HG02642 (cell line): ENCODE results near the gene NECTIN1.

Source experiments
- ATAC-seq: cut with Tn5 transposase; IDR thresholded peaks from one replicate; pipeline ENCODE4 v1.9.1; 2021; ENCODE audit warnings: mild to moderate bottlenecking; ENCODE audit not compliant: unreplicated experiment, poor library complexity

NECTIN1 gene

DNA sequence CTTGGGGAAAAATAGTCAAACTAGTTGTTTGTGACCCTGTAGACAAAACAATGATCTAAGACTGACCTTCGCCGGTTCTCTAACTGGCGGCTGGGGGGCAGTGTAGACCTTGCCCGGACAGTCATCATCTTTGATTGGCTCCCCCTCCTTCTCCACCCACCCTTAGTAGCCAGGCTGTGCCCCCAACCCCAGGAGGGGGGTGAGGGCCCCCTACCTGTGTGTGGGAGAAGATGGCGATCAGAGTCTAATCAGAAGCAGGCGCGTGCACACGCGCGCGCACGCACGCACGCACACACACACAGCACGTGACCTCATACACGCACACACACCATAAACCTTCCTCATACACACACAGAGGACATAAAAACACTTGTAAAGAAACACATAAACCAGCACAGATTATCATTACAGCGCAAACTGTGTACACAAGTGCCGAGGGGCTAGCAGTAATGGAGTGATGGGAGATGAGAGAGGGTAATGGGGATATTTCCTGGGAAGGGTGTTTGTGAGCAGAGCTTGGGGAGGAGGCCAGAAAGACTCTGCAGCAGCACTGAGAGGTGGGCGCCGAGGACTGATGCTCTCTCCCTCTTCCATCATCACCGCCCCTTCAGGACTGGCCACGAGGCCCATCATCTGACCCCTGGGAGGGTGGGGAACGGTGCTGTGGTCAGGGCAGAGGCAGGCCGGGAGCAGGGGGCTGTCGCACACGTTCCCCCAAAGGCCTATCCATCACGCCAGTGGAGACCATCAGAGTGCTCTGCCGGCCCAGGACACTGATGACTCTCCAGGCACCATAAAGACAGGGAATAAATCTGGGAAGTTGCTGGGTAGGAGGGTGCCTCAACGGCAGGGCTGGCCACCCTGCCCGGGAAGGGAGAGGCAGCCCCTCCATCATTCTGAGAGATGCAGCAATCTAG is 12.2 kb downstream of the NECTIN1 start:
- ATAC-seq = no peak

DNA sequence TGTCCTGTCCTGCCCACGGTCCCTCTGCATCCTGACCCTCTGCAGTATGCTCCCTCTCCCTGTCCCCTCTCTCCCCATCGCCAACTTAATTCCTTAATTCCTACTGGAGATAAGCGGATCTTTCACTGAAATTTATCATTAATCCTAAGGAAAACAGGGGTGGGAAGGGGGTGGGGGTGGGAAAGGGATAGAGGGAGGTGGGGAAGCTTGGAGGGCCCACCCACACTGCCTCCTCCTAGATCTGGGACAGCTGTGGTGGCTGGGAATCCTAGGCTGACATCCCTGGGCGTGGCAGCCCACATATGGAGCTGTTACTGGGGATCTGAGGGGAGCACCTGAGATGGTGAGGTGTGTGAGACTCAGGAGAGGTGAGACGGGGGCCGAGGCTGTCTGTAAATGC is 14.4 kb downstream of the NECTIN1 start:
- ATAC-seq = no peak

DNA sequence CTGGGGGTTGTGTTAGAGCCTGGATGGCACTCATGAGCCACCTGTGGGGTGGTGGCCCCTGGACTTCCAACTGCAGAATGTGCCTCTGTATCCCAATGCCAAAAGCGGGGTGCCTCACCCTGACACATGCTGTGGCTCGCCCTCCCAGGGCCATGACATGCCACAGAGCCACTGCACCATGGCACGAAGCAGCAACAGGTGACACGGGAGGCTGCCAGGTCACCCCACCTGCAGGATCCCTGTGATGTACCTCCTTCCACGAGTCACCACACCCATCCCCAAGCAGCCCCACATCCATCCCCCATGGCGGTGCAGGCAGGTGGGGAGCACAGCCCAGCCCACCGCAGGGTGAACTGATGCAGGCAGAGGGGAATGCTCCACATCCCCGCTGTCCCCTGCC is 14.8 kb downstream of the NECTIN1 start:
- ATAC-seq = no peak

DNA sequence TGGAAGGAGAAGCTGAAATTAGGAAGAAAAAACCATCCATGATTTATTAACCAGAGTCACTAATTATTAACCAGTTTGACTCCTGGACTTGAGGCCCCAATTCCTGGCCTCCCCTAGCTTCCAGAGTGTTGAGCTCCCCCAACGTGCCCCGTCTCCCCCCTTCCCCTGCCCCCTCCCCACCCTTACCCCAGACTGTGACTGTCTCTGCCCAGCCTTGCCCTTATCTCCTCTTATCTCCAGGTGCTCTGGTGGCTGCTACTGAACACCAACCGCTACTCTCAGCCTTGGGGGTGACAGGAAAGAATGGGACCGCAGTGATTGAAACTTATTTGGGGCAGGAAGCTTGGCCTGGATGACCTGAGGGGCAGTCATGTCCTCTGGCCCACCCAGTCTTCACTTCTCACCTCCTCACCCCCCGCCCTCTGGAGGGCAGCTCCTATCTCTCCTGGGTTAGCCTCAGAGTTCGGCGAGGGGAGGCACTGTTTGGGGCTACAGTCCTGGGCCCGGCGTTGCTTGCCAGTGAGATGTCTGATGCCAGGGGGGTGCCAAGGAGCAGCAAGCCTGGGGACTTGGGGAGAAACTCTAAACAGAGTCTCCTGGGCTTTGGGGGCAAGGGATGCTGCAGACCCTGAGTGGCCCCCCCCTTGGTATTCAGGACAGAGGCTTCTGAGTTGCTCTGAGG is 15.5 kb downstream of the NECTIN1 start:
- ATAC-seq = no peak

DNA sequence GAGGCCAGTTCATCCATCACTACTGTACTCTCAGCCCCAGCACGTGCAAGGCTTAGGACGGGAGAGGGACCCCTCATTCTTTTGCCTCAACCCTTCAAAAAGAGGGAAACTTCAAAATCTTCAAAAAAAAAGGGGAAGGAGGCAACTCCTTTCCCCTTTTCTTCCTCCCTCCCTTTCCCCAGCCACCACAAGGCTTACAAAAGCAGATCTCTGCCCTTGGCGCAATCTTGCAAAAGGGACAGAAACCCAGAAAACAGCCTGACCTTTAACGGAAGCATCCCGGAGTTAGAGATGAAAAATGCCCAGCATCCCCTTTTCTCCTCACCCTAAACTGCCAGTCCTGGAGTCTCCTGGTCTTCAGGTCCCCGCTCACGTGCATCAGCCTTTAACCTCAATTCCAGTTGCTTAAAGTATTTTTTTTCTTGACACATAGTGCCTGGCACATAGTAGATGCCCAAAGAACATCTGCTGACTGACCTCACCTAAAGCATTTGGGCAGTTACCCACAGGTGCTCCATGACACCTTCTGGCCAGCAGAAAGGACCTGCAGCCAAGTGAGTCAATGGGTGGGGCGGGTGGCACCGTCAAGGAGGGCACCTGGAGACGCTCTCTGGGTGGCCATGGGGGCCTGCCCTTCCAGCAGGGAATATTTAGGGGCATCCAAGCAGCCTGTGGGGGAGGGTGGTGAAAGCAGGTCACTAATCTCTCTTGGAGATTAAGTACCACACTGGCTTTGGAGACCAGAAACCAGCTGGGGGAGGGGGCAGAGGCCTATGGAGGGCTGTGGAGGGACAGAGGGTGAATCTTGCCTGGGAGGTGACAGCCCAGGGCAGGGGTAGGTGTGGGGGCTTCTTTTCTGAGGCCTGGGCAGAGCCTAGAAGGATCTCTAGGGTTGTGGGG is 16.3 kb downstream of the NECTIN1 start:
- ATAC-seq = no peak

DNA sequence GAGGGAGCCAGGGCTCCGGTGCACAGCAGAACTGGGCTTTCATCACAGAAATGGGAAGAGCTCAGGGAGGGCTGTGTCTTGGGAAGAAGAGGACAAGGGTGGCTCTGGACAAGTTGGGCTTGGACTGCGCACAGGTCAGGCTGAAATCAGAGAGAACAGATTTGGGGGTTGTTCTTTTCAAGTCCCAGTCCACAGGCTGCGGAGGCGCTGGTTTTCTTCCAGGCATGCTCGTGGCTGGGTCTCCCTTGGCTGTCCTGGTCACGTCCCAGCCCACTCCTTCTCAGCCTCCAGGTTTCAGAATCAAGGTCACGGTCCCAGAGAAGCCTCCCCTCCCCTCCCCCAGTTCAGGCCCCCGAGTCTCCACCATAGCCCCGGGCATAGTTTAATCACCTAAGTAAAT is 17.0 kb downstream of the NECTIN1 start:
- ATAC-seq = no peak

DNA sequence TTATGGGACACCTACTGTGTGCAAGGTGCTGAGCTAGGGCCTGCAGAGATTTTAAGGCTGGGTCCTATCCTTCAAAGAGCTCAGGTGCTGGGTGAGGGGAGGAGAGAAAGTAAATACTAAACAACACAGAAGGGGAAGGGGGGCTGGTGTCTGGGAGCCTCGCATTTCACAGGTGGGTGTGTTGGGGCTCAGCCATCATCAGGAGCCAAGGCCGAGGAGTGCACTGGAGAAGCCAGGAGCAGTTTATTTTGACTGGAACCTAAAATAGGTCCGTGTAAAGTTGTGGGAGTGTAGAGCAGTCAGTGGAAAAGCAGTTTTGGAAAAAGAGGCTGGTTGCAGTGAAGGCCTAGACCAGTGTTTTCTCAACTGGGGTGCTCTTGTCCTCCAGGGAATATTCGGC is 17.5 kb downstream of the NECTIN1 start:
- ATAC-seq = no peak

DNA sequence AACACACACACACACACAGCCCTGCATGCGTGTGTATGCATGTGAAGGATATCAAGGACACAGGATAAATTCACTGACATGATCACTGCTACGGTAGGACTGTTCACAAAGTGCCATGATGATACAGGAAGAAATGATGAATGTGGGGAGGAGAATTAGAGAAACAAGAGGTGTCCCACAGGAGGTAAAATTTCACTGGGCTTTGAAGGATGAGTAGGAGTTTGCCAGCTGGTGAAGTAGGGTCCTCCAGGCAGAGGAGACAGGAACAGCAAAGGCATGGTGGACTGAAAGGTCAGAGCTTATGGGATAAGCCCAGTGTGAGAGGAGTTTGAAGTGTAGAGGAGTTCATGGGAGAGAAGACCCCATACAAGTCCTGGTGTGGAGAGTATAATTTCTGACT is 18.6 kb downstream of the NECTIN1 start:
- no peak for ATAC-seq

DNA sequence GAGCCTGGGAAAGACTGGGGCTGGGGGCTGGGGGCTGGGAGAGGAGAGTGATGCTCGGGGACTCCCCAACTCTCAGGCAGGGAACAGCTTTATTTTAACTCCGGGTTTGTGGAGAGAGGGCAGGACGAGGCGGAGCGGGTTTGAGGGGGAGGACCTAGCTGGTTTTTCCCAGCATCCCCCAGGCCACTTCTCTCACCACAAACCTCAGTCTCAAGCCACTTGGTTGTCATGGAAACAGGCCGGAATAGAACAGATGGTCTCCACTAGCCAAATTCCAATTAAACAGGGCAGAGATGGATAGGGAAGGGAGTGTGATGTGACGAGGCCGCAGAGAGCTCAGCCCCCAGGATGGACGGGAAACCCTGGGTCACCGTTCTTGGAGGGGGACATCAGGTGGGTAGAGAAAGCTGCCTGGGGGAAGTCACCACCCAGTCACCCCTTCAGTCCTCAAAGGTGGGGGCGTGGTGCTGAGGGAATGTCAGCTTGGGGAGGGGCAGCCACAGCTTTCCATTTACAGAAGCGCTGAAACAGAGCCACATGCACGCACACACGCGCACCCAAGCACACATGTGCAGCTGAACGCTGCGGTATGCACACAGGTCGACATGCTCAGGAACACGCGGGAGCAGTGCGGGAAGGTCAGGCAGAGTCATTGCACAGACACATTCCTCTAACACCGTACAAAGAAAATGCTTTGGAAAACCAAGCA is 19.2 kb downstream of the NECTIN1 start:
- no peak for ATAC-seq

DNA sequence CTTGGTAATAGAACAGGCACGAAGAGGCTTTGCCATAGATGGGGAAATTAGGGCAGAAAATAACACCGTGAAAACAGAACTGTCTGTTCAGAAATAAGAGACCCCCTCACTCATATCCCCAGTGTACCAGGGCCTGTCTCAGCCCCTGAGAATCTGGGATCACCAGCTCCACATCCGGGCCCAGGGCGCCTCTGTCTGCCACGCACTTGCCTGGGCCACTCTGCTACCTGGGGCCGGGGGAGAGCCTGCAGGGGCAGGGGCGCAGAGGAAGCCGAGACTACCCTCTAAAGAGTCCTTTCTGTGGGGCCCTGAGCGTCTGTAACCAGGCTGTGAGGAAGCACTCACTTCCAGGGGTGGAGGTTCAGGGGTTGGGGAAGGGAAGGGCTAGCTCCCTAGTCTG is 19.8 kb downstream of the NECTIN1 start:
- ATAC-seq = no peak

DNA sequence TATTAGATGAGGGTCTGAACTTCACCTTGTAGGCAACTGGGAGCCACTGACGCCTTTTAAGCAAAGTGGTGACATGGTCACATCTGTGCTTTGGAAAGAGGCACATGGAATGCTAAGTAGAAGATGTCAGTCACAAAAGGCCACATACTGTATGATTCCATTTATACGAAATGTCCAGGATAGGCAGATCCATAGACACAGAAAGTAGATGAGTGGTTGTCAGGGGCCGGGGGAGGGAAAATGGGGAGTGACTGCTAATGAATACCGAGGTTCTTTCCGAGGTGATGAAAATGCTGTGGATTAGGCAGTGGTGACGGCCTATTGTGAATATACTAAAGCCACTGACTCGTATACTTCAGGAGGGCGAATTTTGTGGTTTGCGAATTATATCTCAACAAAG is 20.6 kb downstream of the NECTIN1 start:
- no peak for ATAC-seq

DNA sequence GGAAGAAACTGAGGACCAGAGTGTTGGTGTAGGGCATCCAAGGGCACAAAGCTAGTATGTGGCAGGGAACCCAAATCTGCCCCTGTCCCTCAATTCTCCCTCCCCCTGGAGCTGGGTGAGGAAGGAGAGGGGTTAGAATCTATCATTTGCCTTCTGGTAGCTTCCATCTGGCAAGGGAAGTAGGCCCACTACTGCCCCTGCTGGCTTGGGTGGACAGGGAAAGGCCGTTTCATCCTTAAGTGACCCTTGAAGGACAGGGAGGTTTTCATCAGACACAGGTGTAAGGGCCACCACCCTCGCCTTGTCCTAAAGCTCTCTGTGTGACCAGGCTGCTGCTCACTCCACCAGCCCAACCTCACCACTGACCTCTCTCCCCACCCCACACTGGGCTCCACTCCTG is 22.1 kb downstream of the NECTIN1 start:
- no peak for ATAC-seq

DNA sequence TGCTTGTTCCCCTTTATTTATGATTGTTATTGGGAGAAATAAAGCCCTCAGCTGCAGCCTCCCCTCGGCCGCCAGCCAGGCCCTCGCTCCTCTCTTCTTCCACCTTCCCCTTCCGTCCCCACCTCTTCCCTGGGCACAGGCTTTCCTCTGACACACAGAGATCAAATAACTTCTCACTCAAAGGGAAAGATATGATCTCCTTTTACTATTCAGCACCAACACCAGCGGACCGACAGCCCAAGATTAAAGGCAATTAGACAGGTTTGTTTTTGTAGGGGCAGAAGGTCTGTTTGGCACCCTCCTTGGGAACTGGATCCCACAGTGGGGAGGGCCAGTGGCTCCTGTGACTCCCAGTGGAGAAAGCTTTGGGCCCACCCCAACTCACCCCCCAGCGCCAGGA is 23.0 kb downstream of the NECTIN1 start:
- no peak for ATAC-seq

DNA sequence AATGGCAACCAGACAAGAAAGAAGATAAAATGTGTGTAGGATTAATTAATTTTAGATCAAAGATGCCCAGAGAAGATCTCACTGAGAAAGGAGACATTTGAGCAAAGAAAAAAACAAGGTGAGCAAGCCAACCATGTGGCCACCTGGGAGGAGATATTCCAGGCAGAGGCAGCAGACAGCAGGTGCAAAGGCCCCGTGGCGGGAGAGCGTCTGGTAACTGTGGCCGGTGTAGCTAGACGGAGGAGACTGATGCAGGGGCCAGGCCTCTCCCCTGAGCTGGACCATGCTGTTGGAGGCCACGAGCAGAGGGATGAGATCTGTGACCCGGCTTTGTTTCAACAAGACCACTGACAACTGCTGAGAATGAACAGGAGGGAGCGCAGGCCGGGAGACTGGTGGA is 23.6 kb downstream of the NECTIN1 start:
- no peak for ATAC-seq

DNA sequence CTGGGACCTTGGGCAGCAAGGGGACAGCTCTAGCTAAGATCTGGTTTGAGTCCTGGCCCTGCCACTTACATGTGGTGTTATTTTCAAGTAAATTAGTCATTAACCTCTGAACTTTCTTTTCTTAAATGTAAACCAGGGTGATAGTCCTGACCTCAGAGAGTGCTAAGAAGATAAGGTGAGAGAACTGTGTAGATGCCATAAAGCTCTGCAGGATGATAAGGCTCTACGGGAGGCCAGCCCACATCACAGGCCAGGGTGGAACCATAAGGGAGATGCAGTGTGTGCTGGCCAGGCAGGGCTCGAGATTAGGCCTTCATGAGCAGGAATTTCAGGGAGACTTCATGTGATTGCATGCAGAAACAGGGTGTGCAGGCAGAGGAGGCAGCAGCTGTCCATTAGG is 24.2 kb downstream of the NECTIN1 start:
- no peak for ATAC-seq

DNA sequence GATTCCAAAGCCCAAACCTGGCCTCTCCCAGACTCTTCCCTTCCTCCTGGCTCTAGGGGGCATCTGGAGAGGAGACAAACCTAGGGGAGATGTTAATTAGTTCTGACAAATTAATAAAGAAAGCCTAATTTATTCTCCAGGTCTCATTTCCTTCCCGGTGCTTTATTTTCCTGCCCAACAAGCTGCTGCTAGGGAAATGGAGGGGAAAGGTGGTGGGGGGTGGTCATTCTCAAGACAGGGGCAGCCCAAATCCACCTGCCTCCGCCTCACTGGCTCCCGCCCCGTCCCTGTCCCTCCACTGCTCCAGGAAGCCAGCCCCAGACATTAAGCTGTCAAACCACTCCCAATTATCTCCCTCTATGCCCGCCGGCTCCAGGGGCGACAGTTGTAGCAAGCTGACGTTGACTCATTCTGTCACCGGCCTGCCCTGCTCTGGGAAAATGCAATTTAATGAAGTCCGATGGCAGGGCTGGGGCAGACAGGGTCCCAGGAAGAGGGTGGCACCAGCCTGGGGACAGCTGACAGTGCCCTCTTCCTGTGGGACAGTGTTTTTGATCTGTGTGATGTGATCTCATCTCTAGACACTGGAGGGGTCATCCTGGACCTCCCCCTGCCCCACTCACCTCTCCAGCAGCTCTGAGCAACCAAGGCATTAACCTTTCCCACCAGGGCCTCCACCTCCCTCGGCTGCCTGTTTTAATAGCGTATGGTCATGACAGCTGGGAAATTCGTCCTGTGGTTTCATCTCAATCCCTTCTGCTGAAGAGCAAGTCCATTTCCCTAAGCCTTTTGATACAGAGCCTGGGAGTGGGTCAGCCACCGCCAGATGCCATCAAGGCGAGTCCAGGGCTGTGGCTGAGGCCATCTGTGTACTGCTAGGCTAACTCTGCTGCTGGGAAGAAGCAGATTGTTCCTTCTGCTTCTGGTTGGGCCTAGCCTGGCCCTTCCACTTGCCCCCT is 27.1 kb downstream of the NECTIN1 start:
- ATAC-seq = no peak

DNA sequence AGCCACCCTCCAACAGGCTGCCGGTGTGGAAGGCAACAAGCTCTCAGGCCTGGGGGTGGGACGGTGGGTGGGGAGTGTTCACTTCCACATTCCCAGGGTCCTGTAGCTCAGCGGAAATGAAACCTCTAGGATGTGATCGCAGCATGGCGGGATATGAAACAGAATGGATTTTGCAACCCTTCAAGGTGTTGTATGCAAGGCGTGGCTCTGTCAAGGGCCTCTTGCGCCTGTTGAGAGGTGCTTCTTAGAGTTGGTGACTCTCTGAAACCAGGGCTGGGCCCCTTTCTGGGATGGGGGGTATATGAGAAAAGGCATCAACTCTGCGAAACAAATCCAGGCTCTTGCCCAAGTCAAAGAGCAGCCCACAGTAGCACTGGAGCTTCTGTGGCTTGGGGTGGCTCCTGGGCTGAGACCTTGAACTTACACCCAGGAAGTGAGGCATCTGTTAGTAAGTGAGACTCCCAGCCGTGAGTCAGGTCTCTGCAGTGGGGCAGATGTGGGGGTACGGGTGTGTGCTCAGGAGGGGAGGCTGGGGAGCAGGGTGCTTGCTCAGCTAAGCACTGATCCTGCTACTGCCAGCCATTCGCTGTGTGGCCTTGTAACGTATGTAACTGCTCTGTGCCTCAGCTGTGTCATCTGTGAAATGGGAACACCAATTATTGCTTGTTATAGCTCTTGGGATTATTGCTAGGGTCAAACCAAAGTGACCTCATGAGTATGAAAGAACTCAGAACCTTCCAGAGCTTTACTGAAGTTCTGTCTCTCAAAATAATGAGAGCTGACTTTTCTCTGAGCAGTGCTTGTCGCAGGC is 28.3 kb downstream of the NECTIN1 start:
- no peak for ATAC-seq

DNA sequence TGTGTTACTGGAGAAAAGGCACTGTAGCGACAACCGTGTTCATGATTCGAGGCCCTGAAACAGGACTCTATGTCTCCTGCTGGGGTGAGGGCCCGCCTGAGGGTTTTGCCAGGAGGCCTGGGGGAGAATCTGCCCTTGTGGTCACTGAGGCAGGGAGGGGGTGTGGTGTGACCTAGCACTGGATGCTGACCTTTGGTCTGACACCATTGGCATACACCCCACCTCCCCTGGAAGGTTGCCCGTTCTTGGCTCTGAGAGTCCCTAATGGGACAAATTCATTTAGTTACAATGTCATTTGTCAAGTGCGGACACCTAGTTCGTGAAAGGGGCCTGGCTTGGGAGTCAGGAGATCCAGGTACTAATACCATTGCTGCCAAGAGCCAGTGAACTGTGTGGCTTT is 29.0 kb downstream of the NECTIN1 start:
- ATAC-seq = no peak
